Measurements from ENCODE around the gene LEF1.
A peak's percentile ranks its signal among the peaks of the same experiment; 100 is the strongest.

Gene LEF1

GRCh38 chr4:108174856-108175255 is 6.1 kb upstream of the LEF1 start:
- DNase-seq = no peak

GRCh38 chr4:108173599-108174057 is 4.9 kb upstream of the LEF1 start:
- DNase-seq = peak; percentile 56

GRCh38 chr4:108172753-108173598 is 4.2 kb upstream of the LEF1 start:
- peak; percentile 84 for DNase-seq

GRCh38 chr4:108172231-108172752 is 3.6 kb upstream of the LEF1 start:
- peak; percentile 71 for DNase-seq

- no peak for DNase-seq
These were observed 2.9 kb upstream of the LEF1 start for GRCh38 chr4:108171339-108172230.

- DNase-seq = peak; percentile 57
These were observed 2.1 kb upstream of the LEF1 start for GRCh38 chr4:108170631-108171338.

- DNase-seq = no peak
These were observed 932 bp upstream of the LEF1 start for GRCh38 chr4:108169664-108170063.

- DNase-seq = no peak
These were observed 517 bp downstream of the LEF1 start for GRCh38 chr4:108168160-108168670.

GRCh38 chr4:108166441-108167315 is 2.1 kb downstream of the LEF1 start:
- DNase-seq = peak; percentile 74

- no peak for DNase-seq
These were observed 2.7 kb downstream of the LEF1 start for GRCh38 chr4:108166038-108166437.

- DNase-seq = no peak
These were observed 3.1 kb downstream of the LEF1 start for GRCh38 chr4:108165586-108165985.

GRCh38 chr4:108163351-108163750 is 5.4 kb downstream of the LEF1 start:
- DNase-seq = no peak

- DNase-seq = no peak
These were observed 7.9 kb downstream of the LEF1 start for GRCh38 chr4:108160741-108161352.

- DNase-seq = no peak
These were observed 8.9 kb downstream of the LEF1 start for GRCh38 chr4:108159845-108160244.

GRCh38 chr4:108157655-108158054 is 11.1 kb downstream of the LEF1 start:
- DNase-seq = no peak

GRCh38 chr4:108156391-108156790 is 12.3 kb downstream of the LEF1 start:
- no peak for DNase-seq

- DNase-seq = no peak
These were observed 13.4 kb downstream of the LEF1 start for GRCh38 chr4:108155373-108155772.

- DNase-seq = no peak
These were observed 15.8 kb downstream of the LEF1 start for GRCh38 chr4:108152980-108153379.

GRCh38 chr4:108149588-108150380 is 18.9 kb downstream of the LEF1 start:
- peak; percentile 25 for DNase-seq

- no peak for DNase-seq
These were observed 20.4 kb downstream of the LEF1 start for GRCh38 chr4:108148316-108148715.

All from OCI-M1 (cell line).